GM20000 (cell line): Measurements from ENCODE around the gene SPTB.
"Not testable (repeated sequence)": the region's sequence is repeated elsewhere in the genome, so short reads cannot be mapped to it uniquely, and the experiment has no call there.

Experiments
- DNase-seq: peaks from one replicate; pipeline ENCODE4 v3.0.0; 2012; ENCODE audit warnings: low spot score
- CTCF ChIP-seq: IDR thresholded peaks from 2 replicates; pipeline ENCODE4 v1.5.1; 2012; ENCODE audit warnings: mild to moderate bottlenecking, control low read depth; ENCODE audit errors: extremely low read depth, missing control alignments

SPTB gene

DNA sequence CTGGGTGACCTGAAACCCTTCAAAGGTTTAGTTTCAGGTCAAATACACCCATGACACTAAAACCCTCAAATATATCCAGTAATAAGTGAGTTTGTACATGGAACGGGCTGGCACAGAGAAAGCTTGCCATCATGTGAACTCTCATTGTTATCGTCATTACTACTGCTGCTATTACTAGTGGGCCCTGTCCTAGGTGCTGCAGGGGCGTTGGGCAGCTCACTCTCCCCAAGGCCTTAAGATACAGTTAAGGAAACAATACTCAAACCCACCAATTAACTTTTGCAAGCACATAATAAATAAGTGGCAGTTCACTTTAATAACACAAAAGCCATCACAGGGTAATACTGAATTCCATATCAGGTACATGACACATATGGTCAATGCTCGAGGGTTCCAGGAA, 71.3 kb downstream of the SPTB start:
- DNase-seq, result no peak
- no peak for TF ChIP-seq CTCF

- DNase-seq, result no peak
- TF ChIP-seq CTCF, result no peak
Observed at GRCh38 chr14:64807551-64807950, 72.2 kb downstream of the SPTB start.

DNA sequence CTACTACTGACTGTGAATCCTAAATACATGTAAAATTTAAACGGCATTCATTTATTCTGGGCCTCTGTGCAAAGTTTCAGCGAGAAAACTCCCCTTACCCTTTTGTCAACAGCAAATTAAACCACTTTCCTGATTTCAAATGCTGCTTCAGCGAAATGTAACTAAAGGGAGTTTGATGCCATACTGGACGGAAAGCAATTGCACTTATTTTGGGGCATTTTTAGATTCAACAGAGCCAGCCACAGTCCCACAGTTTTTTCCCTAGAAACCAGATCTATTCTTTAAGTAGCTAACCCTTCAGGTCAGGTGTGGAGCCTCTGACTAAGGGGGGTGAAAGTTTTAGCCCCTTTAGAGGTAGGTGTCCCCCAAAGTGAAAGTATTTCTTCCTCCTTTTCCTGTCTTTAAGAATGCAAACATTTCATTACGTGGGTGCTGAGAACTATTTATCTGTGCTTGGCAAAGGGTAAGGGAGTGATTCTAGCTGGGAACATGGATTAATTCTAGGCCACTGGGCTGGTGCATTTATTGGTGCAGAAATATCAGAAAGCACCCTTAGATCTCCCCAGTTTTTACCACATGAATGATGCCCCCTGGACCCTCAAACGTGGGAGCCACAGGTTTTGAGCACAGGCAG, 72.7 kb downstream of the SPTB start:
- TF ChIP-seq CTCF, result no peak
- no peak for DNase-seq

GRCh38 chr14:64806202-64806861, 73.4 kb downstream of the SPTB start:
- DNase-seq, result no peak
- TF ChIP-seq CTCF, result no peak

- not testable (repeated sequence) for DNase-seq
Observed at GRCh38 chr14:64805646-64806045, 74.1 kb downstream of the SPTB start.

GRCh38 chr14:64804754-64805260, 74.9 kb downstream of the SPTB start:
- no peak for TF ChIP-seq CTCF
- DNase-seq, result no peak

- no peak for TF ChIP-seq CTCF
- DNase-seq, result peak; percentile 39
Observed at GRCh38 chr14:64801800-64802199, 77.9 kb downstream of the SPTB start.

- no peak for TF ChIP-seq CTCF
- no peak for DNase-seq
Observed at GRCh38 chr14:64801046-64801445, 78.7 kb downstream of the SPTB start.
